Stimulated activated CD4-positive, alpha-beta T cell treated with anti-CD3 and anti-CD28 coated beads, Interleukin-1b, Interleukin-23, amount 100 ng/mL, for 24 hours (primary cell): ENCODE data around the gene MYMX.
A peak's percentile ranks its signal among the peaks of the same experiment; 100 is the strongest.

Experiments
- DNase-seq, 4 experiments: peaks; one replicate each; pipeline ENCODE4 v3.0.0-alpha.2; 2020; ENCODE audit warnings: low read depth in 4 of 4, low spot score in 1 of 4

Gene MYMX

GRCh38 chr6:44249082-44249748, 32.5 kb downstream of the MYMX start:
- DNase-seq: no peak

DNA sequence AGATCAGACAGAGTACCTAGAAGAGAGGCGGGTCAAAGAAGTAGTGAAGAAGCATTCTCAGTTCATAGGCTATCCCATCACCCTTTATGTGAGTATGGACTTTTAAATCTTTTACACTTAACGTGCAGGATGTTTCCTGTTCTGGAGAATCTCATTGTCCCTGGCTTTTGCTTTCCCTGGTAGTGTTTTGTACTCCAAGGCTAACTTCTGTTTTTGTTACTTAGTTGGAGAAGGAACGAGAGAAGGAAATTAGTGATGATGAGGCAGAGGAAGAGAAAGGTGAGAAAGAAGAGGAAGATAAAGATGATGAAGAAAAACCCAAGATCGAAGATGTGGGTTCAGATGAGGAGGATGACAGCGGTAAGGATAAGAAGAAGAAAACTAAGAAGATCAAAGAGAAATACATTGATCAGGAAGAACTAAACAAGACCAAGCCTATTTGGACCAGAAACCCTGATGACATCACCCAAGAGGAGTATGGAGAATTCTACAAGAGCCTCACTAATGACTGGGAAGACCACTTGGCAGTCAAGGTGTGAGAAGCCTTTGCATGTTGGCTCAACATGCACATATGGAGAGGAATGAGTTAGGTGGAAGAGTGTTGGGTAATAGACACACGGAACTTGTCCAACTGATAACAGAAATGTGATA, 33.5 kb downstream of the MYMX start:
- DNase-seq: no peak

- no peak for DNase-seq
Measured at GRCh38 chr6:44250718-44251123, 34.0 kb downstream of the MYMX start.

DNA sequence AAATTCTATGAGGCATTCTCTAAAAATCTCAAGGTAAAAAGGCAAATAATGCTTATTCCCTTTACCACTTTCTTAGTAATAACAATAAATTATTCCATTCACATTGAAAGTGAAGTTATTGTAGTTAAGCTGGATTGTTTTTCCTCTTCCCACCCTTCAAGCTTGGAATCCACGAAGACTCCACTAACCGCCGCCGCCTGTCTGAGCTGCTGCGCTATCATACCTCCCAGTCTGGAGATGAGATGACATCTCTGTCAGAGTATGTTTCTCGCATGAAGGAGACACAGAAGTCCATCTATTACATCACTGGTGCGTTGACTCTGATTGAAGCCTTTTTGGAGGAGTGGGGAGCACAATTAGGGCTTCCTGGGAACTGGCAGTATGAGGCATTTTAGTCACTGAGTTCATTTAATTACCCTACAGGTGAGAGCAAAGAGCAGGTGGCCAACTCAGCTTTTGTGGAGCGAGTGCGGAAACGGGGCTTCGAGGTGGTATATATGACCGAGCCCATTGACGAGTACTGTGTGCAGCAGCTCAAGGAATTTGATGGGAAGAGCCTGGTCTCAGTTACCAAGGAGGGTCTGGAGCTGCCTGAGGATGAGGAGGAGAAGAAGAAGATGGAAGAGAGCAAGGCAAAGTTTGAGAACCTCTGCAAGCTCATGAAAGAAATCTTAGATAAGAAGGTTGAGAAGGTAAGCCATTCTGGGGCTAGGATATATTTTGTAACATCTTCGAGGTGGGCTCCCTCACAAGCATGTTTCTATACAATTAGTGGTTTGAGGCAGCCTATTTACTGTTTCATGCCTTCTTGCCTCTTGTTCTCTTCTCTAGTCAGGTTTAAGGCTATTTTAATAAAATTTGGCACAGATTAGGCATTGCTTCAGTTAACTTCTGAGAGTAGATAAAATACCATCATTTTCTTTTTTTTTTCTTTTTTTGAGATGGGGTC, 35.1 kb downstream of the MYMX start:
- DNase-seq: no peak

- peak in 1 of 4 experiments; percentile 56 for DNase-seq
Measured at GRCh38 chr6:44253307-44254101, 36.8 kb downstream of the MYMX start.

- DNase-seq: no peak
Measured at GRCh38 chr6:44254191-44255104, 37.7 kb downstream of the MYMX start.

DNA sequence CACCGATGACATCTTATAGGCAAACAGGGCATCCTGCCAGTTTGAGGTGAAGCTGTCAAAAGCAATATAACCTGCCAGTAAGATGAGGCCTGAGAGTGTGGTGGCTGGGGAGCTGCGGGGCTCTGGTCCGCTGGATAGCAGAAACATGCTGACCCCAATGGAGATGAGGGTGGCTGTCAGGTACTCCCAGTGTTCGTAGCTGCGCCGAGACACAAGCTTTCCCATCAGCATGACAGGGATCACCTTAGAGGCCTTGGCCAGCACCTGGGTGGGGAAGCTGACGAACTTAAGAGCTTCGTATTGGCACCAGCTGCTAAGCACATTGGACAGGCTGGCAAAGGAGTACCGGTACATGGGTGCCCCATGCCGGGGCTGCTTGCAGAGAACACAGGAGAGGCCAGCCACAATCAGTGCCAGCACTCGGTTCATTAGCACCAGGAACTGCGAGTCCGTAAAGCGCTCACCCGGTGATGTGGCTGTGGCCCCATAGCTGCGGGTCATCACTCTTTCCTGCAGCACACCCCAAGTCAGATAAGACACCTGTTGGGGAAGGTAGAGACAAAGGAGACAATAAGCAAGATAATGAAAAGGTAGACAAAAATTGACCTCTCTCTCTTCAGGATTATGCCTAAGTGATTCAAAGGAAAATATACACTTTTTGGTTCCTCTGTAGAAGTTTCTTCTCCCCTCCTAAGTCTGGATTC, 38.5 kb downstream of the MYMX start:
- no peak for DNase-seq

GRCh38 chr6:44255871-44256774, 39.4 kb downstream of the MYMX start:
- no peak for DNase-seq

- no peak for DNase-seq
Measured at GRCh38 chr6:44256775-44257024, 40.0 kb downstream of the MYMX start.

DNA sequence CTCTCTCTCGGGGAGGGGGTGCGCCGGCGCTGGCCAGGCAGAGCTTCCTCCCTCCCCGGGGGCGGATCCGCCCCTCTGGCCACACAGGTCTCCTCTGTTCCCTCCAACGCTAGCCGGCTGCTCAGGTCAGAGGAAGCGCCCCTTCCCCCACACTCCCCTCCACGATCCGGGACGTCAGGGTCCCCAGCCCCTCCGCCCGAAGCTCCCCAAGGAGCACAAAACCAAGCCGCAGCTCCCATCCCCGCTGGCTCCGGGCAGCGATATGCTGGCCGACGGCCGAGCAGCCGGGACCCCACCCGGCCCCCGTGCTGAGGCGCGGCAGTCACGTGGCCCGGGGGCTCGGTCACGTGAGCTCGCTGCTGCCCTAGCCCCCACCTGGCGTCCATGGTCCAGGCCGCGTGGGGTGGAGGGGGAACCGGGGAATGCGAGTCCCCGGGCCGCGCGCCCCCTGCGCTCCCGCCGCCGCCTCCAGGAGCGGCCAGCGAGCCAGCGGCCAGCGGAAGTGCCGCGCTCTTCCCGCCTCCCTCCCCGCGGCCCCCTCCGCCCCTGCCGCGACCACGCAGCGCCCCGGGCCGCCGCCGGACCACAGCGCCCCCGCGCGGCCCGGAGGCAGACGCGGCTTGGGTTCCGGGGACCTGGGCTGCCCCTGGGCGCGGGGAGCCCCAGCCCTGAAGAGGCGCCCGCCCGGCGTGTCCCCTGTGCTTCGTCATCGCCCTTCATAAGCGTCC, 40.5 kb downstream of the MYMX start, which contains the start of gene SLC35B2:
Gene SLC35B2, minus strand, starts transcription at position 504 of the 728 bp plus-strand sequence. Its CDS starts 118 bp downstream, at position 386.
- peak in 1 of 4 experiments; percentile 57 for DNase-seq

DNA sequence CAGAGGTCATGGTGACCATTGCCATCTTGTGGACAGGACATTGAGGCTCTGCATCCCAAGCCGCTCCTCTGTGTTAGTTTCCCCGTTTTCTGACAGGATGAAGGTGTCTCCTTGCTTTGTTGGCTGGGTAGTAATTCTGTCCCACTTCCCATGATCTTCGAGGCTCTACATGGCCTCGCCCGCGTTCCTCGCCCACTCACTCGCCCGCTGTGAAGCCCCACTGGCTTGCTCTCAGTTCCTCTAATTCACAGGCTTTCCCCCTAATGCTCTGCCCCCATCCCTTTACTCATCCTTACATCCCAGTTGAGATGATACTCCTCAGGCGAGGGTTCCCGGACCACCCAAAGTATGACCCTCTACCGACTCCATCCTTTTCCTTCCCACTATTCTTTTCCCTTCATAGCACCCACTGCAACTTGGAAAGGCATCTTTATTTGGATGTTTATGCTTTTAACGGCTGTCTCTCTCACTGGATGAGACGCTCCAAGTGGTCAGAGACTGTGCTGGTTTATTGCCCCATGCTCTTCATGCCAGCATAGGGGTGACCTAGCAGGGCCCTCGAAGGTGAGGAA, 41.1 kb downstream of the MYMX start:
- no peak for DNase-seq

DNA sequence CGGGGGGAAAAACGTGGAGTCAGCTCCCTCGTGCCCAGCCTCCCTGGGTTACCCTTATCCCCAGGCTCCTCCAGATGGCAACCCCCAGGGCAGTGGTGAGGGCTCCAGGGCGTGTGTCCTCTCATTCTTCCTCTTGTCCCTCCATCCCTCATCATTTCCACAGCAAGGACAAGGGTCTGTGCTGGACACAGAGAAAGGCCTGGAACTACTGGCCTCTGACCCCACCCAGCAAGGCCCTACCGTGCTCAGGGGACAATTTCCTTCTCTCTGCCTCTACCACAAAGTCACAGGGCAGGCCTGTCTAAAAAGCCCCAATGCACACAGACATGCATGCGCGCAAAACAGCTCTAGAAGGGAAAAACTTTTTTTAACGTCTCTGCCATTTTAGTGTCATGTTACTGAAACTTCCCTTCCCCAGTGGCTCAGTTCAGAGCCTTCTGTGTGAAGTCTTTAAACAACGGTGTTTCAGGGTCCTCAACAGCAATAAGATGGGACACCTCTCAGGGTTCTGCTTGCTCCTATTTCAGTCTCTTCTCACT, 41.7 kb downstream of the MYMX start:
- DNase-seq: no peak

- no peak for DNase-seq
Measured at GRCh38 chr6:44258921-44259320, 42.2 kb downstream of the MYMX start.

DNA sequence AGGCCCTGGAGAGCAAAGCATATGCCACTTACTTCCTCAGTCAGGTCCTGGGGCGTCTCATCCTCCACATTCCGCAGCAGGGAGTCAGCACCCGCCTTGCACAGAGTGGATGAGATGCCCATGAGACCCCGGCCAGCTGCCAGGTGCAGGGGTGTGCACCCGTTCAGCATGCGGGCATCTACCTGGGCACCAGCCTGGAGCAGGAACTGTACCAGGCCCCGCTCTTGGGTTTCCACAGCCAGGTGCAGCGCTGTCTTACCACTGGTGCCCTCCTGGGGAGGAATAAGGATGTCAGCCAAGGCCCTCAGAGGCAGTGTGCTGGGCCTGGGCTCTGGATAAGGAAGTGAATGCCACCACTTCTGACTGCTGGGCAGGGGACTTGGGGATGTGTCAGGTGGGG, 43.3 kb downstream of the MYMX start:
- DNase-seq: no peak

GRCh38 chr6:44260451-44261297, 43.9 kb downstream of the MYMX start:
- no peak for DNase-seq

DNA sequence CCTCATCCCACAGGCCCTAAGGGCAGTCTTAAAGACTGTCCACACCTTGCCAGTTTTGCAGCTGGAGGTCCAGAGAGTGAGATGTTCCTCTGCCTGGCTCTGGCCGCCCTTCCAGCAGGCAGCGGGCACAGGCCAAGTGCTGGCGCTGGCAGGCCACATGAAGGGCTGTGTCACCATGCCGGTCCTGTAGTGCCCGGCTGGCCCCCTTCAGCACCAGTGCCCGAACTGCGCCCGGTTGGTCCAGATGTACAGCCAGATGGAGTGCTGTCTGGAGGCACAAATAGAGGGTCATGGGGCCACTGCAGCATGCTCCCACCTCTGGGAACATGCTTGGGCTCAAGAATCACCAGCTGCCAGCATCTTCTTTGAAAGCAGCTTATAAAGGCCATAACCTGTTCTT, 44.9 kb downstream of the MYMX start:
- no peak for DNase-seq
